Fibroblast of villous mesenchyme (primary cell): ENCODE results near the gene IGSF11. TPM values are rescaled to one million over a fixed set of nuclear protein-coding genes. Genes with fewer than 3 reads are reported as not detected.

ENCODE experiments used
- DNase-seq: peaks from one replicate; pipeline ENCODE4 v3.0.0-alpha.2; 2010; ENCODE audit warnings: low read depth
- H3K4me3 ChIP-seq: 2 replicates; pipeline ENCODE4 v1.5.1; 2011; ENCODE audit warnings: low read depth, mild to moderate bottlenecking, low read length
- CTCF ChIP-seq: IDR thresholded peaks from 2 replicates; pipeline ENCODE4 v1.5.1; 2012; ENCODE audit warnings: low read depth, mild to moderate bottlenecking, low read length; ENCODE audit not compliant: insufficient read depth
- total RNA-seq: library from RNA; depleted of rRNA; stranded (reverse); fragments of >200 nt; gene quantifications from 2 replicates; pipeline ENCODE4 v1.2.3, GENCODE V29; 2012

Gene IGSF11
- total RNA-seq, 1 donor, result under 0.01 TPM

- no peak overlapping the region for H3K4me3 ChIP-seq
- TF ChIP-seq CTCF, result no peak
Measured at GRCh38 chr3:118912188-118912587, 122.5 kb downstream of the IGSF11 start.

GRCh38 chr3:118910332-118910731 is 124.3 kb downstream of the IGSF11 start:
- H3K4me3 ChIP-seq, result no peak overlapping the region
- TF ChIP-seq CTCF, result no peak
- DNase-seq, result no peak

More at GRCh38 chr3:118912188-118912587, 122.5 kb downstream of the IGSF11 start:
- no peak for DNase-seq

GRCh38 chr3:118909763-118910162 is 124.9 kb downstream of the IGSF11 start:
- no peak for DNase-seq
- no peak for TF ChIP-seq CTCF
- no peak overlapping the region for H3K4me3 ChIP-seq

- DNase-seq, result no peak
- TF ChIP-seq CTCF, result no peak
- H3K4me3 ChIP-seq, result no peak overlapping the region
Measured at GRCh38 chr3:118907909-118908308, 126.7 kb downstream of the IGSF11 start.

GRCh38 chr3:118900737-118901525 is 133.7 kb downstream of the IGSF11 start:
- no peak overlapping the region for H3K4me3 ChIP-seq
- no peak for TF ChIP-seq CTCF
- no peak for DNase-seq

- no peak for TF ChIP-seq CTCF
- H3K4me3 ChIP-seq, result no peak overlapping the region
- DNase-seq, result no peak
Measured at GRCh38 chr3:118890206-118890605, 144.4 kb downstream of the IGSF11 start.

- H3K4me3 ChIP-seq, result no peak overlapping the region
- TF ChIP-seq CTCF, result no peak
- no peak for DNase-seq
Measured at GRCh38 chr3:118889691-118890090, 145.0 kb downstream of the IGSF11 start.
